ENCODE data around the gene CACNG4.

Gene CACNG4

DNA sequence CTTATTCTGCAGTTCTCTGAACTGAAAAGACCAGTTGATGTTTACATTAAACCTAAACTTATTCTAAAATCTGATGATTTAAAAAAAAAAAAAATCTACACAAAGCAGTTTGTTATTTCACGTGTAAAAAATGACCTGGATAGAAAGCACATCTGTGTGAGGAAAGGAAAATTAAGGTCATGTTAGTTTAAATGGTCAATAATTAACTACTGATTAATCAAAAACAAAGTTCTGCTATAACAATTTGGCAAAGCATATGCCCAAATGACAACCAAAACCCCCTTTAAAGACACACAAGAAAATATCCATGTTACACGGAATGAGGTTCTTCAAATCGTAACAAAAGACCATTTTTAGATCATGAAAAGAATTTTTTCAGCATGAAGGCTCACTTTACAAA, 110.3 kb downstream of the CACNG4 start:
- TF ChIP-seq, protein P1, sequence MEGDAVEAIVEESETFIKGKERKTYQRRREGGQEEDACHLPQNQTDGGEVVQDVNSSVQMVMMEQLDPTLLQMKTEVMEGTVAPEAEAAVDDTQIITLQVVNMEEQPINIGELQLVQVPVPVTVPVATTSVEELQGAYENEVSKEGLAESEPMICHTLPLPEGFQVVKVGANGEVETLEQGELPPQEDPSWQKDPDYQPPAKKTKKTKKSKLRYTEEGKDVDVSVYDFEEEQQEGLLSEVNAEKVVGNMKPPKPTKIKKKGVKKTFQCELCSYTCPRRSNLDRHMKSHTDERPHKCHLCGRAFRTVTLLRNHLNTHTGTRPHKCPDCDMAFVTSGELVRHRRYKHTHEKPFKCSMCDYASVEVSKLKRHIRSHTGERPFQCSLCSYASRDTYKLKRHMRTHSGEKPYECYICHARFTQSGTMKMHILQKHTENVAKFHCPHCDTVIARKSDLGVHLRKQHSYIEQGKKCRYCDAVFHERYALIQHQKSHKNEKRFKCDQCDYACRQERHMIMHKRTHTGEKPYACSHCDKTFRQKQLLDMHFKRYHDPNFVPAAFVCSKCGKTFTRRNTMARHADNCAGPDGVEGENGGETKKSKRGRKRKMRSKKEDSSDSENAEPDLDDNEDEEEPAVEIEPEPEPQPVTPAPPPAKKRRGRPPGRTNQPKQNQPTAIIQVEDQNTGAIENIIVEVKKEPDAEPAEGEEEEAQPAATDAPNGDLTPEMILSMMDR (IDR thresholded peaks at IDR 0.05), result no peak
- Histone ChIP-seq H3K27ac (no peak overlapping the region), H3K4me3 (no peak overlapping the region)
- no peak for DNase-seq (ENCODE audit: low spot score)

- no peak for DNase-seq (ENCODE audit: low spot score)
- TF ChIP-seq, protein P1 (IDR thresholded peaks at IDR 0.05), result no peak
- no peak overlapping the region for H3K4me3 ChIP-seq
- H3K27ac ChIP-seq, result no peak overlapping the region
Measured at GRCh38 chr17:67076290-67076689, 111.8 kb downstream of the CACNG4 start.

DNA sequence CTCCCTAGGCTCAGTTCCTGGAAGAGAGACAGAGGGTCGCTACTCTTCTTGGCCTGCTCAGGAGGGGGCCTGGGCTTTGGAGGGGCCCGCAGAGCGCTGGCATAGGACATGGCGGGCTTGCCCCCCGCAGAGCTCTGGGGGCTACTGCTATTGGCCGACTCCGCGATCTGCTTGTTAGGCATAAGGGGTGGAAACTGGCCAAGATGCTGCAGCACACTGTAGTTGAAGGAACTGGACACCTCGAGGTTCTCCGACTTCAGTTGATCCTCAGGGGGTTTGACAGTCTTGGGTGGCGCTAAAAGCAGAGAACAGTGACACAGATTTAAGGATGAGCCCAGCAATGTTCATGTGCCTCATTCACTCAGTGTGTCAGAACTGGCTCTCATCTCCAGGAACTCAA, 113.8 kb downstream of the CACNG4 start:
- Histone ChIP-seq H3K4me3 (no peak overlapping the region), H3K27ac (no peak overlapping the region)
- DNase-seq (ENCODE audit: low spot score), result no peak
- TF ChIP-seq, protein P1 (IDR thresholded peaks at IDR 0.05), result no peak

DNA sequence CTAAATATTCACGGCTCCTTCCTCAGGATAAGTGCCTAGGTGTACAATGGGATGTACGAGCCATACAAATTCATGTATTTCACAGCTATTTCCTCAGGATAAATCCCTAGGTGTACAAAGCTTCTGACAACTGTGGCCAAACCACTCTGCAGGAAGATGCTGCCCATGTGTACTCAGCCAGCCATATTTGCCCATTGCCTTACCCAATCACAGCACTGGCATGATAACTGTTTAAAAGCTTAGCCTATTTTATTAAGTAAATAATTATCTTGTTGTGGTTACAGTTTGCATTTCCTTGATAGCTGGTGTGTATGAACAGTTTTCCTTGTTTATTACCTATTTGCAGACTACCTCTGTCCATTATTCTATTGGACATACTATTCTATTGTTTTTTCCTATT, 115.0 kb downstream of the CACNG4 start:
- TF ChIP-seq, protein P1 (IDR thresholded peaks at IDR 0.05), result no peak
- DNase-seq (ENCODE audit: low spot score), result no peak
- Histone ChIP-seq H3K27ac (no peak overlapping the region), H3K4me3 (no peak overlapping the region)

GRCh38 chr17:67080804-67081203, 116.3 kb downstream of the CACNG4 start:
- DNase-seq (ENCODE audit: low spot score), result no peak
- TF ChIP-seq, protein P1 (IDR thresholded peaks at IDR 0.05), result no peak
- no peak overlapping the region for H3K27ac ChIP-seq
- H3K4me3 ChIP-seq, result no peak overlapping the region

- no peak overlapping the region for H3K4me3 ChIP-seq
- no peak for DNase-seq (ENCODE audit: low spot score)
Measured at GRCh38 chr17:67082107-67082506, 117.6 kb downstream of the CACNG4 start.

More at GRCh38 chr17:67082107-67082506, 117.6 kb downstream of the CACNG4 start:
- TF ChIP-seq, protein P1 (IDR thresholded peaks at IDR 0.05), result no peak
- no peak overlapping the region for H3K27ac ChIP-seq

Data from coronary artery (tissue), 2 donors.